ENCODE results near the gene LPAR1. TPM values are rescaled to one million over a fixed set of nuclear protein-coding genes. Genes with fewer than 3 reads are reported as not detected.

Gene LPAR1
- total RNA-seq, 1 experiment from 2014 or later = 4.9 TPM

DNA sequence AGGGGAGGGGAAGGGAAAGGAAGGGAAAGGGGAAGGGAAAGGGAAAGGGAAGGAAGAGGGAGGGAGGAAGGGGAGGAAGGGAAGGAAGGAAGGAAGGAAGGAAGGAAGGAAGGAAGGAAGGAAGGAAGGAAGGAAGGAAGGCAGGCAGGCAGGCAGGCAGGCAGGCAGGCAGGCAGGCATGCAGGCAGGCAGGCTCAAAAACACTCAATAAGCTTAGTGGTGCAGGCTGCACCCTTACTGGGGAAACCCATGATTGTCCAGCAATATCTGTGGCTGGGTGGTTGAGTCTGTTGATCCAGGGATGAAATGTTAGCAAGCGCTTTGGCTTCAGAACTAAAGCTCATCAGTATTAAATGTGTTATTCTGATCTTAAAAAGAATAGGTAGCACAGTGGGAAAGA, 145.6 kb downstream of the LPAR1 start:
- peaks cover 11% of the 10 kb centered on the region for H3K4me1 Mint-ChIP-seq
- H3K9me3 Mint-ChIP-seq = peaks cover 12% of the 10 kb centered on the region
- ATAC-seq (no peak), DNase-seq (ENCODE audit: low spot score) (no peak)
- TF ChIP-seq, protein P1, sequence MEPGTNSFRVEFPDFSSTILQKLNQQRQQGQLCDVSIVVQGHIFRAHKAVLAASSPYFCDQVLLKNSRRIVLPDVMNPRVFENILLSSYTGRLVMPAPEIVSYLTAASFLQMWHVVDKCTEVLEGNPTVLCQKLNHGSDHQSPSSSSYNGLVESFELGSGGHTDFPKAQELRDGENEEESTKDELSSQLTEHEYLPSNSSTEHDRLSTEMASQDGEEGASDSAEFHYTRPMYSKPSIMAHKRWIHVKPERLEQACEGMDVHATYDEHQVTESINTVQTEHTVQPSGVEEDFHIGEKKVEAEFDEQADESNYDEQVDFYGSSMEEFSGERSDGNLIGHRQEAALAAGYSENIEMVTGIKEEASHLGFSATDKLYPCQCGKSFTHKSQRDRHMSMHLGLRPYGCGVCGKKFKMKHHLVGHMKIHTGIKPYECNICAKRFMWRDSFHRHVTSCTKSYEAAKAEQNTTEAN (CRISPR knock-in tag; IDR thresholded peaks at IDR 0.05) = no peak
- TF ChIP-seq NR1H2 (CRISPR knock-in tag; IDR thresholded peaks at IDR 0.05) (no peak), CREM (CRISPR knock-in tag; IDR thresholded peaks at IDR 0.05) (no peak), CBFB (CRISPR knock-in tag; IDR thresholded peaks at IDR 0.05; ENCODE audit: low read depth) (no peak), JAZF1 (CRISPR knock-in tag; IDR thresholded peaks at IDR 0.05) (no peak), ZNF219 (CRISPR knock-in tag; IDR thresholded peaks at IDR 0.05; ENCODE audit: borderline replicate concordance) (no peak), TEAD1 (CRISPR knock-in tag; IDR thresholded peaks at IDR 0.05) (no peak), OVOL2 (CRISPR knock-in tag; IDR thresholded peaks at IDR 0.05; ENCODE audit: borderline replicate concordance) (no peak), SMAD3 (CRISPR knock-in tag; IDR thresholded peaks at IDR 0.05; ENCODE audit: borderline replicate concordance) (no peak), STAT6 (CRISPR knock-in tag; conservative IDR thresholded peaks at IDR 0.05; ENCODE audit: low read depth) (no peak), TEAD4 (CRISPR knock-in tag; IDR thresholded peaks at IDR 0.05) (no peak), ZNF232 (CRISPR knock-in tag; IDR thresholded peaks at IDR 0.05) (no peak), ZBTB21 (CRISPR knock-in tag; IDR thresholded peaks at IDR 0.05; ENCODE audit: borderline replicate concordance) (no peak), TCF7 (CRISPR knock-in tag; IDR thresholded peaks at IDR 0.05; ENCODE audit: low read depth) (no peak), SMAD4 (CRISPR knock-in tag; IDR thresholded peaks at IDR 0.05) (no peak), IRF2 (CRISPR knock-in tag; IDR thresholded peaks at IDR 0.05; ENCODE audit: borderline replicate concordance, low read depth) (no peak)
- TF ChIP-seq, protein P2, sequence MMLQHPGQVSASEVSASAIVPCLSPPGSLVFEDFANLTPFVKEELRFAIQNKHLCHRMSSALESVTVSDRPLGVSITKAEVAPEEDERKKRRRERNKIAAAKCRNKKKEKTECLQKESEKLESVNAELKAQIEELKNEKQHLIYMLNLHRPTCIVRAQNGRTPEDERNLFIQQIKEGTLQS (CRISPR knock-in tag; conservative IDR thresholded peaks at IDR 0.05) = no peak
- TF ChIP-seq, protein P3, sequence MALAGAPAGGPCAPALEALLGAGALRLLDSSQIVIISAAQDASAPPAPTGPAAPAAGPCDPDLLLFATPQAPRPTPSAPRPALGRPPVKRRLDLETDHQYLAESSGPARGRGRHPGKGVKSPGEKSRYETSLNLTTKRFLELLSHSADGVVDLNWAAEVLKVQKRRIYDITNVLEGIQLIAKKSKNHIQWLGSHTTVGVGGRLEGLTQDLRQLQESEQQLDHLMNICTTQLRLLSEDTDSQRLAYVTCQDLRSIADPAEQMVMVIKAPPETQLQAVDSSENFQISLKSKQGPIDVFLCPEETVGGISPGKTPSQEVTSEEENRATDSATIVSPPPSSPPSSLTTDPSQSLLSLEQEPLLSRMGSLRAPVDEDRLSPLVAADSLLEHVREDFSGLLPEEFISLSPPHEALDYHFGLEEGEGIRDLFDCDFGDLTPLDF (CRISPR knock-in tag; IDR thresholded peaks at IDR 0.05) = no peak
- H3K4me3 Mint-ChIP-seq = no peak overlapping the region
- ChIA-PET POLR2A (interaction anchor here (0.6 kb wide), 1 partner anchor 46 kb away, joined by 7 read pairs; no protein-coding TSS in a partner anchor), CTCF (no interaction called here)
- no peaks in the 10 kb centered on the region for H3K27me3 Mint-ChIP-seq (ENCODE audit: low read depth)
- no peak overlapping the region for H3K27ac Mint-ChIP-seq
- peaks cover 12% of the 10 kb centered on the region for H3K36me3 Mint-ChIP-seq

DNA sequence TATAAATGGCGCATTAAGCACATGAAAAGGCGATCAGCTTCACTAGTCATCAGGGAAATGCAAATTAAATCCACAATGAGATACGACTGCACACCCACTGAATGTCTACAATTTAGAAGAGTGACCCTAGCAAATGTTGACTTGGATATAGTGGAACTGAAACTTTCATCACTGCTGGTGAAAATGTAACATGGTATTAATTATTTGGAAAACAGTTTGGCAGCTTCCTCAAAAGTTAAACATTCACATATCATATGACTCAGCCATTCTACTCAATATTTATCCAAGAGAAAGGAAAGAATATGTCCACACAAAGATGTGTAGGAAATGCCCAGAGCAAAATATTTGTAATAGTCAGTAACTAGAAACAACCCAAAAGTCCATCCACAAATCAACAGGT, 146.5 kb downstream of the LPAR1 start:
- Mint-ChIP-seq H3K4me3 (no peak overlapping the region), H3K36me3 (peaks cover 4% of the 10 kb centered on the region), H3K27me3 (ENCODE audit: low read depth) (no peaks in the 10 kb centered on the region), H3K9me3 (peaks cover 4% of the 10 kb centered on the region), H3K27ac (no peak overlapping the region), H3K4me1 (peaks cover 11% of the 10 kb centered on the region)
- ATAC-seq (no peak), DNase-seq (ENCODE audit: low spot score) (no peak)
- TF ChIP-seq GABPB1 (CRISPR knock-in tag; IDR thresholded peaks at IDR 0.05) = no peak
- TF ChIP-seq, protein P4, sequence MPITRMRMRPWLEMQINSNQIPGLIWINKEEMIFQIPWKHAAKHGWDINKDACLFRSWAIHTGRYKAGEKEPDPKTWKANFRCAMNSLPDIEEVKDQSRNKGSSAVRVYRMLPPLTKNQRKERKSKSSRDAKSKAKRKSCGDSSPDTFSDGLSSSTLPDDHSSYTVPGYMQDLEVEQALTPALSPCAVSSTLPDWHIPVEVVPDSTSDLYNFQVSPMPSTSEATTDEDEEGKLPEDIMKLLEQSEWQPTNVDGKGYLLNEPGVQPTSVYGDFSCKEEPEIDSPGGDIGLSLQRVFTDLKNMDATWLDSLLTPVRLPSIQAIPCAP (CRISPR knock-in tag; IDR thresholded peaks at IDR 0.05) = no peak
- TF ChIP-seq, protein P5, sequence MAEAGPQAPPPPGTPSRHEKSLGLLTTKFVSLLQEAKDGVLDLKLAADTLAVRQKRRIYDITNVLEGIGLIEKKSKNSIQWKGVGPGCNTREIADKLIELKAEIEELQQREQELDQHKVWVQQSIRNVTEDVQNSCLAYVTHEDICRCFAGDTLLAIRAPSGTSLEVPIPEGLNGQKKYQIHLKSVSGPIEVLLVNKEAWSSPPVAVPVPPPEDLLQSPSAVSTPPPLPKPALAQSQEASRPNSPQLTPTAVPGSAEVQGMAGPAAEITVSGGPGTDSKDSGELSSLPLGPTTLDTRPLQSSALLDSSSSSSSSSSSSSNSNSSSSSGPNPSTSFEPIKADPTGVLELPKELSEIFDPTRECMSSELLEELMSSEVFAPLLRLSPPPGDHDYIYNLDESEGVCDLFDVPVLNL (CRISPR knock-in tag; IDR thresholded peaks at IDR 0.05; ENCODE audit: borderline replicate concordance, low read depth) = no peak
- no peak for TF ChIP-seq JAZF1 (CRISPR knock-in tag; IDR thresholded peaks at IDR 0.05)
- no peak for TF ChIP-seq ZNF263 (CRISPR knock-in tag; IDR thresholded peaks at IDR 0.05; ENCODE audit: low read depth)
- no peak for TF ChIP-seq FOXP1 (CRISPR knock-in tag; IDR thresholded peaks at IDR 0.05; ENCODE audit: borderline replicate concordance)
- TF ChIP-seq MLX (CRISPR knock-in tag; IDR thresholded peaks at IDR 0.05) = no peak
- no peak for TF ChIP-seq JUN (CRISPR knock-in tag; IDR thresholded peaks at IDR 0.05)
- POLR2A ChIA-PET = no interaction called here
- CTCF ChIA-PET = interaction anchor here (0.8 kb wide), 1 partner anchor 51 kb away, joined by 3 read pairs; no protein-coding TSS in a partner anchor
